Spleen (tissue), 7 donors: ENCODE measurements around the gene GSTA5.

Experiments used
- POLR2AphosphoS5 ChIP-seq, 3 donors: sonication (generic); formaldehyde crosslinking; IDR thresholded peaks; one replicate each; pipeline ENCODE4 v1.5.1; 2017; ENCODE audit warnings: antibody characterized with exemption in 3 of 3
- TF ChIP-seq, protein P1 (sequence below), 11 experiments: fragments of 200-600 bp in 7 of 11; fragments of 450-650 bp in 4 of 11; sonication (generic) in 4 of 11; IDR thresholded peaks in 8 of 11; conservative IDR thresholded peaks in 3 of 11; 1 replicate in 7 of 11; 2 replicates in 4 of 11; pipeline versions ENCODE4 v1.4.0 to v1.8.0; 2016 to 2021; ENCODE audit warnings: antibody characterized with exemption in 11 of 11, inconsistent platforms in 4 of 11, mild to moderate bottlenecking in 1 of 11
- donor health status: DM: no; HTN: no; CAD: no; lungs with moderate emphysema.
- donor health status: DM: no; HTN: no; CAD: no.
- donor health status: DM: no; HTN: no; CAD: no.

- no peak for TF ChIP-seq POLR2AphosphoS5 (IDR thresholded peaks at IDR 0.05)
- TF ChIP-seq, protein P1, sequence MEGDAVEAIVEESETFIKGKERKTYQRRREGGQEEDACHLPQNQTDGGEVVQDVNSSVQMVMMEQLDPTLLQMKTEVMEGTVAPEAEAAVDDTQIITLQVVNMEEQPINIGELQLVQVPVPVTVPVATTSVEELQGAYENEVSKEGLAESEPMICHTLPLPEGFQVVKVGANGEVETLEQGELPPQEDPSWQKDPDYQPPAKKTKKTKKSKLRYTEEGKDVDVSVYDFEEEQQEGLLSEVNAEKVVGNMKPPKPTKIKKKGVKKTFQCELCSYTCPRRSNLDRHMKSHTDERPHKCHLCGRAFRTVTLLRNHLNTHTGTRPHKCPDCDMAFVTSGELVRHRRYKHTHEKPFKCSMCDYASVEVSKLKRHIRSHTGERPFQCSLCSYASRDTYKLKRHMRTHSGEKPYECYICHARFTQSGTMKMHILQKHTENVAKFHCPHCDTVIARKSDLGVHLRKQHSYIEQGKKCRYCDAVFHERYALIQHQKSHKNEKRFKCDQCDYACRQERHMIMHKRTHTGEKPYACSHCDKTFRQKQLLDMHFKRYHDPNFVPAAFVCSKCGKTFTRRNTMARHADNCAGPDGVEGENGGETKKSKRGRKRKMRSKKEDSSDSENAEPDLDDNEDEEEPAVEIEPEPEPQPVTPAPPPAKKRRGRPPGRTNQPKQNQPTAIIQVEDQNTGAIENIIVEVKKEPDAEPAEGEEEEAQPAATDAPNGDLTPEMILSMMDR (IDR thresholded peaks at IDR 0.05 in 8 of 11, conservative IDR thresholded peaks at IDR 0.05 in 3 of 11) = no peak
These were observed 39.3 kb downstream of the GSTA5 start for GRCh38 chr6:52801188-52801841.
